GM18507 (cell line): ENCODE results near the gene SERBP1.
A peak's percentile ranks its signal among the peaks of the same experiment; 100 is the strongest.
"Not testable (repeated sequence)": the region's sequence is repeated elsewhere in the genome, so short reads cannot be mapped to it uniquely, and the experiment has no call there.

Source experiments
- DNase-seq: peaks from one replicate; pipeline ENCODE4 v3.0.0; 2011; ENCODE audit warnings: low read depth; ENCODE audit not compliant: insufficient read length; ENCODE audit errors: extremely low spot score
- FAIRE-seq: peaks from 2 replicates; lab custom pipeline; 2011; peaks lifted over from hg19 to GRCh38; lab: Jason Lieb, UNC

The SERBP1 gene

DNA sequence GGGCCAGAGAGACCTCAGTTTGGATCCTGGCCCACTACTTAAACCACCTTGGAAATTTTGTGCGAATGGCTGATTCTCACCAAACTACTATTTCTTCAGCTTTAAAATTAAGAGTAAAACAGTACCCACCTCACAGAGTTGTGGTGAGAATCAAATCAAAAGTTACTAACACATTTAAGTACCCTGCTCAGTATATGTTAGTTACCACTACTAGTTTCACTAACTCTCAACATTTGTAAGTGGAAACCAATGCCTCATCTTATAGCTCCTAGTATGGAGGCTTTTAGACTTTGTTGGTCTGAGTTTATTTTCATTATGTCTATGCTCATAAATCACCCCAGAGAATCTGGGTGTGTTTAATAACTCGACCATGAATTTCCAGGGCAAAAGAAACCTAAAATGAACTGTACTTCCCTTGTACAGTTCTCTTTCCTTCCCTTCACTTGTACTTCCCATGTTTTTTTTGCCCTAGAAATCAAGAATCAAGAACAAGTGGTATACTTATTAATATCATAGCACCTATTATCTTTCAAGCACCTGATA is 11.6 kb upstream of the SERBP1 start:
- DNase-seq (no peak), FAIRE-seq (no peak)

DNA sequence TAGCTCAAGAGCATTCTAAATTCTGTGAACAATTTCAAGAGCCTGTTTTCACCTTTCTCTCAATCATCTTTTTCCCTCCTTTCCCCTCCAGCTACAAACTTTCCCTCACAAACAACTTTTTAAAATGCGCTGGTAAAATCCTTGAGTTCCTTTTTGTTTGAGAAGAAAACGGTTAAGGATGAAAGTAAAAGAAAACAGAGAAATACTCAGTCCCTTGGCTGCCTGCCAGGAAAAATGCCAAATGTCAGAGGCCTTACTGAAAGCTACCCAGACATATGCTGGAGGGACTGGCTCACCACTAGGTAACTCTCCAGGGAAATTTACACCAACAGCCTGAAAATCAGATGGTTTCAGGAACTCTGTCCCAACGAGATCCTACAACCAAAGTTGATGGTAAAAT is 11.0 kb upstream of the SERBP1 start:
- peak; percentile 29 for FAIRE-seq
- DNase-seq, result no peak

- no peak for DNase-seq
- no peak for FAIRE-seq
Measured at GRCh38 chr1:67440339-67440738, 10.1 kb upstream of the SERBP1 start.

DNA sequence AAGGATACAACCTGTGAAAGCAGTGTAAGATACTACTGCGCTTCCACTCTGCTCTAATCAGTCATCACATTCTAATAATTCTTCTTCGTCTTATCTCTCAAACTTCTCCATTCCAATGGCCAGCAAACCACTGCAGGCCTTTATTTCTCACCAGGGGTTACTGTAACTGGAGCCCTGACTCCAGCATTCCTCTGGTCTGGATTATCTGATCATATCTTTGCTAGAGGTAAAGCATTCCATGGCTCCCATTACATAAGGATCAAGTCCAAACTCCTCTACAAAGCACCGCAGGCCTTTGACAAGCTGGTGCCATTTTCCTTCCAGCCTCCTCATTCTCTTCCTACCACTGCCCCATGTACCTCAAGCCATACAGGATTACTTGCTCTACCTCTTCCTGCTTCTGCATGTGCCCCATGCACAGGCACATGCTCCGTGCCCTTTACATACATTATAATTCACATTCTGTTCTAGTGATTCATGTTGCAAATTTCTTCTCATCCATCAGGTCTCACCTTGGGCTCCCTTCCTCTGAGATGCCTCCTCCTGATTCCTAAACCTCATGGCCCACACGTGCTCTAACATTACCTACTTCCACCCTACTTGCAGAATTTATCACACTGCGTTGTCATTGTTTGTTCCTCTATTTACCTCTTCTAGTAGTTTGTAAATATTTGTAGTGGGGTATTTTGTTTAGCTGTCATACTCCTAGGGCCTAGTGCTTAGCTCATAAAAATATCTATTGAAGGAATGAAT is 9.3 kb upstream of the SERBP1 start:
- FAIRE-seq (no peak), DNase-seq (no peak)

GRCh38 chr1:67437961-67438360 is 7.8 kb upstream of the SERBP1 start:
- FAIRE-seq, result no peak

GRCh38 chr1:67436511-67437055 is 6.4 kb upstream of the SERBP1 start:
- no peak for FAIRE-seq
- no peak for DNase-seq

More at GRCh38 chr1:67437961-67438360, 7.8 kb upstream of the SERBP1 start:
- no peak for DNase-seq

DNA sequence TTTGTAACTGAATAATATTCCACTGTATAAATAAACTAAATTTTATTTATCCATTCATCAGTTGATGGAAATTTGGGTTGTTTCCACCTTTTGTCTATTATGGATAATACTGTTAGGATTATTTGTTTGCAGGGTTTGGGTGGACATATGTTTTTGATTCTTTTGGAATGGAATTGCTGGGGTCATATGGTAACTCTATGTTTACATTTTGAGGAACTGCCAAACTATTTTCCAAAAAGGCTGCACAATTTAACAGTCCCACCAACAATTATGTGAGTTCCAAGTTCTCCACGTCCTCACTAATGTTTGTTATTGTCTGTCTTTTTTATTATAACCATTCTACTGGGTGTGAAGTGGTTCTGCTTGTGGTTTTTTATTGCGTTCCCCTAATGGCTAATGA is 4.3 kb upstream of the SERBP1 start:
- no peak for FAIRE-seq
- no peak for DNase-seq

GRCh38 chr1:67433837-67434236 is 3.6 kb upstream of the SERBP1 start:
- DNase-seq, result no peak
- no peak for FAIRE-seq

DNA sequence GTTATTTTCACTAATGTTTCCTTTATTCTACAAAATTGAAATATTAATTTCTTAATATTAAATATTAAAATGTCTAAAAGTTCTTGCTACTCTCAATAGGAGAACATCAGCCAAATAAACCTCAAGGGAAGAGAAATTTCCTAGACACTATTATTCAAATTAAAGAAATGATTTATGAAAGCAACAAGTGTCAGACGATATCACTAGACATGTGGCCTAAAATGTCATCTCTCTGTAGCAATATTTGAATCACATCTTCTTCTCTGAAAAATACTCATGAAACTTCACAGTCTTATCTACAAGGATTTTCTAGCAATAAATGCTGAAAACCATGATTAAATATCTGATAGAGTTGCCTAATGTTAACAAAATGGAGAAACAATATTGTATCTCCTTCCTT is 2.5 kb upstream of the SERBP1 start:
- FAIRE-seq (no peak), DNase-seq (no peak)

GRCh38 chr1:67431869-67432578 is 1.8 kb upstream of the SERBP1 start:
- no peak for DNase-seq
- FAIRE-seq, result peak; percentile 33

DNA sequence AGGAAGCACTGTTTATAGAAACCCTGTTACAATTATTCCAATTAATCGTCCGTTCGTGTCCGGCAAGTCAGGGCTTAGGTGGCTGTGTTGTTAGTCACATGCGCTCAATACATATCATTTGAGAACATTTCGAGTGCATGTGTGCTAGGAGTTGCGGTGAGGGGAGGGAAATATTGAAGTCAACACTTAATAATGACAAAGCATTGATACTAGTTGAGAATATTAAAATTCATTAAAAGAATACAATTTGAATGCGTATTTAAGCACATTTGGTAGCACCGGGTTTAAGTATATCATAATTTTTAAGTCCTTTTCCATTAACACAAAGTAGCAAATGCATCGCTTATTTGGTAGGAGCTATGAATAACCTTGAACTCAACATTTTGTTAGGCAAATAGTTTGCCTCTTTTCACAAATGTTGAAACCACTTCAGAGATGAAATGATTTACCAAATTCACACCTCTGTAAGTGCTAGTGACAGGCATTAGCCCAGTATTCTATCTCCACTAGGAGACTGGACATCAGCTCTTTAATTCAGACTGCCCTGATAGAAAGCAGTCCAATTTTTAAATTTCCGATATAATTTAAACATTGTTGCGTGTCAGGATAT is 1.1 kb upstream of the SERBP1 start:
- FAIRE-seq (peak; percentile 71), DNase-seq (no peak)

GRCh38 chr1:67429528-67430357 is 459 bp downstream of the SERBP1 start:
- FAIRE-seq, result peak; percentile 36

DNA sequence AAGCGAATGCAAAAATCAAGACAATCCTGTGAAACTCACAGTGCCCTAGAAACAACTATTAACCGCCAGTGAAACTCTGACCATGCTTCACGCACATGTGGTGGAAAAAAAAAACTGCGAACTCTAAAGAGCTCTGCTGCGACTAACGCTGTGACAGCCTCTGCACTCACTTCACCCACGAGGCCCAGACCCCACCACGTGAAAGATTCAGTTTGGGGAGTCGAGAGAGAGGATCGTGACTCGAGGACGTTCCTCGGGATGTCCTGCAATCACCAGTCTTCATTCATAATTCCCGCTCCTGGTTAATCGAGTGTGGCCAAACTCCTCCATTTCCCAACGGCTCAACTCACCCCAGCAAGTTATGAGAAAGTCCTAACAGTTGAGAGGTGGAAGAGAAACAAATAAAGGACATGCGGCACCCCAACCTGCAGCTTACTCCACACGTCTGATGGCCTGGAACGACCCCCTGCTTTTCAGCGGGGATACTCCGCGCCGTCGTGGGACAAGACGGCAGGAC is 1.1 kb downstream of the SERBP1 start:
- FAIRE-seq, result no peak

More at GRCh38 chr1:67429528-67430357, 459 bp downstream of the SERBP1 start:
- no peak for DNase-seq

DNA sequence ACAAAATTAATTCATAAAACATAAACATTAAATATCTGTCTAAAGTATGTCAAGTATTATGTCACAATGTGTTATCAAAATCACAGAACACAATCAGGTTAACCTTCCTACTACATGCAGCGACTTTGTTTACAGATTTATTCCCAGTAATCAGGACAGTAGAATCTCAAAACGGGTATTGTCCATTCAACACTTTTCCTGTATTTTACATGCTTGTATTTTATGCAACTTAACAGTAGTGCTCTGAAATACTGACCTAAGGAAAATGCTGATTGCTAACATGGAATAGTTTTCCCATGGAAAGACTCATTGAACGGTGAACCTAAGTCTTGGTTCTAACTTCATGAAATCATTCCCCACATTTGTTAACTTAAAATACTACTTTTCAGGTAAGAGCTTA is 2.3 kb downstream of the SERBP1 start:
- FAIRE-seq, result no peak
- DNase-seq, result no peak

More for the DNA sequence above, 1.1 kb downstream of the SERBP1 start:
- DNase-seq, result no peak

- FAIRE-seq (no peak), DNase-seq (no peak)
Measured at GRCh38 chr1:67427465-67427864, 2.7 kb downstream of the SERBP1 start.

GRCh38 chr1:67420835-67421492 is 9.2 kb downstream of the SERBP1 start:
- no peak for FAIRE-seq
- no peak for DNase-seq

DNA sequence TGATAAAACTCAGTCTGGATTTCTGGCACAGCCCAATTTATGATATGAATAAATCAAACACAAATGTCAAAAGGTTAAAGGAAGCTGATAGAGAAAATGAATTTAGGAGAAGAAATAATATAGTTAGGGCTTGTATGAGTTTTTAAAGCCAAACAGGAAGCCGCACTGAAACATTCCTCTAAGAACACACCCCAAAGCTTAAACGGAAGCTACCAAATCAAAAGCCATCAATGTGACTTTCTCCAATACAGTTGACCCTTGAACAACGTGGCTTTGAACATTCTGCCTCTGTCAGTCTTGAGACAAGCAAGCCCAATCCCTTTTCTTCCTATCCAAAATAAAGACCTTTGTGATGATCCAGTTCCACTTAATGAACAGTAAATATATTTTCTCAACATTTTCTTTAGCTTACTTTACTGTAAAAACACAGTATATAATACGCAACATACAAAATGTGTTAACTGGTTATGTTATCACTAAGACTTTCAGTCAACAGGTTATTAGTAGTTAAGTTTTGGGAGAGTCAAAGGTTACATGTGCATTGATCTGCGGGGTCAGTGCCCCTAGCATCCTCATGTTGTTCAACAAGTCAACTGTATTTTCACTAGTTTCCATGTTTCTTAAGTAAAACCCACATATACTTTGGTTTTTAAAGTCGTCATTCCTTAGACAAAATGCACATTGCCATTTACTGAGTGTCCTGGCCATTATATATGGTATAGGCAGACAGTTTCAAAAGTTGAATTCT is 11.2 kb downstream of the SERBP1 start:
- FAIRE-seq, result no peak
- no peak for DNase-seq

- not testable (repeated sequence) for FAIRE-seq, DNase-seq
Measured at GRCh38 chr1:67417733-67418132, 12.5 kb downstream of the SERBP1 start.
